HG02970 (cell line): Measurements from ENCODE around the gene RIMKLB.
"Not testable (repeated sequence)": the region's sequence is repeated elsewhere in the genome, so short reads cannot be mapped to it uniquely, and the experiment has no call there.

Experiments used
- ATAC-seq: cut with Tn5 transposase; IDR thresholded peaks from one replicate; pipeline ENCODE4 v1.9.1; 2021; ENCODE audit warnings: mild to moderate bottlenecking, moderate library complexity, moderate number of reproducible peaks; ENCODE audit not compliant: unreplicated experiment, low FRiP score

RIMKLB gene

DNA sequence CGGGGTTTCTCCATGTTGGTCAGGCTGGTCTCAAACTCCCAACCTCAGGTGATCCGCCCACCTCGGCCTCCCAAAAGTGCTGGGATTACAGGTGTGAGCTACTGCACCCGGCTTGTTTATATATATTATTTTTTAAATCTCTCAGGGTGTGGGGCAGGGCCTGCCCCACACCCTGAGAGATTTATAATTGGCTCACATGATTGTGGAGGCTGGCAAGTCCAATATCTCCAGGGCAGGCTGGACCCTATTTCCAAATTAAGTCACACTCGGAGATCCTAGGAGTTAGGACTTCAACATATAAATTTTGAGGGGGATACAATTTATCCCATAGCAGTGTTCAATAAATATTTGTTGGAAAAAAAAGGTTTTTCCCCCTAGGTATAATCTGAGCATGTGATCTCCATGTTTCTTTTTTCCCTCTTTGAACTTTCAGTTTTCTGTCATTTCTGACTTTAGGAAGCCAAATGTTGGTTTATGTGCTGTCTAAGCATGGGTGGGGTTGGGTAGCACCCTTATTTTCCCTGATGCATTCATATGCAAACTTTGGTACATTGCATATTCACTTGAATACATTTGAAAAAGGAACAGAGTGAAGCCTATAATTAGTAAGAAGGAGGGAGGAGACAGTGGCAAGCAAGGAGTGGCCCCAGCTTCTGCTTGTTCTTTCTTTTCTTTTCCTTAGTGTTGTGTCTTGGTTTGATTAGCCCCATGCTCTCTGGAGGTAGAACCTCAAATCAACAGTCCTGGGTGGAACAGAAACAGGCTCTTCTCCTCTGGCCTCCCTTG, 116.0 kb downstream of the RIMKLB start:
- ATAC-seq: no peak

DNA sequence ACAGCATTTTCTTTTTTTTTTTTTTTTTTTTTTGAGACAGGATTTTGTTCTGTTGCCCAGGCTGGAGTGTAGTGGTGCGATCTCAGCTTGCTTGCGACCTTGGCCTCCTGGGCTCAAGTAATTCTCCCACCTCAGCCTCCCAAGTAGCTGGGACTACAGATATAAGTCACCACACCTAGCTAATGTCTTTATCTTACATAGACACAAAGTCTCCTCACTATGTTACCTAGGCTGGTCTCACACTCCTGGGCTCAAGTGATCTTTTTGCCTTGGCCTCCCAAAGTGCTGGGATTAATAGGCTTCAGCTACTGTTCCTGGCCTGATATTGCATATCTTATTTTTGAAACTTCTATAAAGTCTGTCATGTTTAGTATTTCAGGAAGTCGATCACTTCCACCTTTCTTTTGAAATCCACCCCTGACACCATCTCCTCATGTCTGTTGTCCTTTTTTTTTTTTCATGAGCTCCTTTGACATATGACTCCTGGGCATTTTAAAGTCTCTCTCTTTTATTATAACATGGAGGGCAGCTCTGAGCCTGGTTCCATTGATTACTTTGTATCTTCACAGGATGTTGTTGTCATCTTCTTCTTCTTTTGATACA, 118.8 kb downstream of the RIMKLB start:
- ATAC-seq: no peak

DNA sequence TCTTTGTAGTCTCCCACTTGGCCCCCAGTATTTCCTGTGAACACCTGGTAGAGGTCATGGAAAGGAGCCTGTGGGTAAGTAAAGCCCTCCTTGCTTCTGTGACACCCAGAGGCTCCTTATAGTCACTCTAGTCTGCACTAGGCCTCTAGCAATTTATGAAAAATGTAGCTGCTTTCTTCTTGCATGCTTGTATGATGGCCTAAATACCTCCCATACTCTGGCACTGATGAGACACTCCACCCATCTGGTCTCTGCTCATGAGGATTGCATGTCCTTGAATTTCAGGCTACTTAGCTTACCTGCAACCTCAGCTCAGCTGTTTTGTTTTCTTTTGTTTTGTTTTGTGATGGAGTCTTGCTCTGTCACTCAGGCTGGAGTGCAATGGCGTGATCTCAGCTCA, 120.1 kb downstream of the RIMKLB start:
- ATAC-seq: no peak

DNA sequence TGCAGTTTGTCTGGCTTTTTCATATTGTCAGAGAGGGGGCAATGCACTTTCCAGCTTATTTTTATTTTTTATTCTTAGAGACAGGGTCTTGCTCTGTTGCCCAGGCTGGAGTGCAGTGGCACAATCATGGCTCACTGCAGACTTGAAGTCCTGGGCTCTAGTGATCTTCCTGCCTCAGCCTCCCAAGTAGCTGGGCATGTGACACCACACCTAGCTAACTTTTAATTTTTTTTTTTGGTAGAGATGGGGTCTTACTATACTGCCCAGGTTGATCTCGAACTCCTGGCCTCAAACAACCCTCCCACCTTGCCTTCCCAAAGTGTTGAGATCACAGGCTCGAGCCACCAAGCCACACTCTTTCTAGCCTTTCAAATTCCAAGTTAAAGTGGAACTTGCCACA, 120.7 kb downstream of the RIMKLB start:
- no peak for ATAC-seq

DNA sequence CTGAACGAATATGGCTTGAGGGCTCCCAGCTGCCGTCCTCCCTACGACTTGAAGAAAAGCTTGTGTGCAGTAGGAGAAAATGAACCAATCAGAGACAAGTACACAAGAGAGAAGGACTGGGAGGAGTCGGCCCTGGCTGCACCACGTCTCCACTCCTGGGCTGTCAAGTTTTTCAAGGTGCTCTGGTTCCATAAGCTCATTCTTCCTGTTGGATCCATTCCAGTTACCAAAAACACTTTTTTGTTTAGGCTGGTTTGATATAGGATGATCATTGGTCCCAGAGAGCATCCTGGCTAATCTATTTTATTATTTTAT, 121.8 kb downstream of the RIMKLB start:
- ATAC-seq: no peak

DNA sequence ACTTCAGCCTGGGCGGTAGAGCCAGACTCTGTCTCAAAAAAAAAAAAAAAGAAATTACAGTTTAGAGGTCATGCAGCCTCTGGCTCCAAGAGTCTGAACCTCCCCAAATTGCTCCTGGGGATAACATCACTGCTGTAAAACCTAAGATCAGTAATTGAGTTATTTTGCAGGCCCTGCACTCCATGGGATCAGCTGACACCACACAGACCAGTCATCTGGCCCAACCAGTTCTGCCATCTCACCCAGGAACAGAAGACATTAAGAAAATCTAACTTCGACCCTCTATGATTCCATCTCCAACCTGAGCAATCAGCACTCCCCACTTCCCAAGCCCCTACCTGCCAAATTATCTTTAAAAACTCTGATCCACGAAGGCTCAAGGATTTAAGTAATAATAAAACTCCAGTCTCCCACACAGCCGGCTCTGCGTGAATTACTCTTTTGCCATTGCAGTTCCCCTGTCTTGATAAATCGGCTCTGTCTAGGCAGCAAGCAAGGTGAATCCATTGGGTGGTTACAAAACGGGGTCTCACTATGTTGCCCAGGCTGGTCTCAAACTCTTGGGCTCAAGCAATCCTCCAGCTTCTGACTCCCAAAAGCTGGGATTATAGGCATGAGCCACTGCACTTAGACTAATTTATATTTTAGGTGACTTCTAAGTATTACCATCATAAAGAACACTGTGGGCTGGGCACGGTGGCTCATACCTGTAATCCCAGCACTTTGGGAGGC, 123.1 kb downstream of the RIMKLB start:
- ATAC-seq: not testable (repeated sequence)

DNA sequence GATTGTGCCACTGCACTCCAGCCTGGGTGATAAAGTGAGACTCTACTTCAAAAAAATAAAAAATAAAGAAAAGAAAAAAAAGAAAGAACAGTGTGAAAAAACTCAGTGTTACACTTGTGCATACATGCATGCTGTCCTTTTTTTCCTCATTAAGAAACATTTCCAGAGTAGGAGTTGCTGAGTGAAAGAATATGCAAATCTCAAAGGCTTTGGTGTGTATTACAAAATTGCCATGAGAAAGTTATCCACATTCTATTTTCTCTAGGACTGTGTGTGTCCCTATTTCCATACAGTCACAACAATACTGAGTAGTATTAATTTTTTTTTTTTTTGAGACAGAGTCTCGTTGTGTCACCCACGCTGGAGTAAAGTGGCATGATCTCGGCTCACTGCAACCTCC, 123.8 kb downstream of the RIMKLB start:
- no peak for ATAC-seq

DNA sequence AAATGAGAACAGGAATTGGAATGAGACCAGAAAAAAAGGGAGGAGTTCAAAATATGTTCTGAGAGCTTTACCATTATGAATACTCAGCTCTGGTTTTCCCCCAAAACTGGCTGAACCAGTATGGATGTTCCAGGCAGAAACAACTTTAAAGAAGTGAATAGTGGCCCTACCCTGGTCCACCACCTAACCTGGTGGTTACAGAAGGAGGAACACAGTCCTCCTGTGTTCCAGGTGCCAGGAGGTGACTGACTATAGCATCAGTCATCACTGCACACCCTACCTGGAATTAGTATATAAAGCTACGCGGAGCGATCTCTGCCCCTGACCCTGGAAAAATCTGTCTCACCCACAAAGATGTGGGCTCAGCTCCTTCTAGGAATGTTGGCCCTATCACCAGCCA, 124.5 kb downstream of the RIMKLB start, which contains the start of gene A2ML1:
Gene A2ML1, plus strand, starts transcription at position 324 of the 400 bp plus-strand sequence. Its CDS starts 31 bp downstream, at position 355.
- ATAC-seq: no peak

DNA sequence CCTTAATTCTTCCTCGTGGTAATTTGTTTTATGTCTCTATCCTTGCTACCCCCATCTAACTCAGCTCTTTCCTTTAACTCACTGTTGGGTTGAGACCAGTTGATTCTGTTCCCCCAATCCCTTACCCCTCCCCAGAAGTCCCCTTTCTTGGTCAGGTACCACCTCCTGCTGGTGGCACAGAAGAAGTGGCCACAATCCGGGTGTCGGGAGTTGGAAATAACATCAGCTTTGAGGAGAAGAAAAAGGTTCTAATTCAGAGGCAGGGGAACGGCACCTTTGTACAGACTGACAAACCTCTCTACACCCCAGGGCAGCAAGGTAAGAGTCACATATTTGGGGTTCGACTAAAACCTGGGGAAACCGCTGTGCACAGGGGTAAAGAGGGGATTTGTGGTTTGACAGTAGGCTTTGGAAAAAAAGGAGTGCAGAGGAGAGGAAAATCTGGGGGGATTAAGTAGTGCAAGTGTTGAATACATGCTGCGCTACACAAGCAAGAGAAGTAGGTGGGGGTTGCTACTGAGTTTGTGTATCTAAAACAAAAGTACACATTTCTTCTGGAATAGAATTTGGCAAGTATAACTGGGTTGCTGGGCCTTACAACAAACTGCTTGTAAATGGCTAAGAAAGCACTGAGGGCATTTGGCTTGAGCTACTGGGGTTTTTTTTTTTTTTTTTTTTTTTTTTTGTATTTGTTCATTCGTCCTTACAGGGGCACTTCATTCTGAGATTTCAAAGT, 125.9 kb downstream of the RIMKLB start:
- no peak for ATAC-seq

DNA sequence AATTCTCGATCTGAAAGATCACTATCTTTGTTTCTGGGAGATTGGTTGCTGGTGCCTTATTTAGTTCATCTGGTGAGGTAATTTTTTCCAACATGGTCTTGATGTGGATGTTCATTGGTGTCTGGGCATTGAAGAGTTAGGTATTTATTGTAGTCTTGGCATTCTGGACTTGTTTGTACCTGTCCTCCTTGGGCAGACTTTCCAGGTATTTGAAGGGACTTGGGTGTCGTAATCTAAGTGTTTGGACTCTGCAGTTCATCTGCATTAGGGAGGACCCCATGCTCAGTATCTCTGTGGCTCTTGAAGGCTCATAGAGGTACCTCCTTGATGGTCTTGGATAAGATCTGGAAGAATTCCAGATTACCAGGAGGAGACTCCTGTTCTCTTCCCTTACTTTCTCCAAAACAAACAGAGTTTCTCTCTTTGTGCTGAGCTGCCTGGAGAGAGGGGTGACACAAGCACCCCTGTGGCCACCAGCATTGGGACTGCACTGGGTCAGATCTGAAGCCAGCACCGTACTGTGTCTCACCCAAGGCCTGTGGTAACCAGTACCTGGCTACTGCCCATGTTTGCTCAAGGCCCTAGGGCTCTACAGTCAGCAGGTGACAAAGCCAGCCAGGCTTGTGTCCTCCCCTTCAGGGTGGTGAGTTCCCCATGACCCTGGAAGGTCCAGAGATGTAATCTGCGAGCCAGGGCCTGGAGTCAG, 129.9 kb downstream of the RIMKLB start:
- no peak for ATAC-seq

DNA sequence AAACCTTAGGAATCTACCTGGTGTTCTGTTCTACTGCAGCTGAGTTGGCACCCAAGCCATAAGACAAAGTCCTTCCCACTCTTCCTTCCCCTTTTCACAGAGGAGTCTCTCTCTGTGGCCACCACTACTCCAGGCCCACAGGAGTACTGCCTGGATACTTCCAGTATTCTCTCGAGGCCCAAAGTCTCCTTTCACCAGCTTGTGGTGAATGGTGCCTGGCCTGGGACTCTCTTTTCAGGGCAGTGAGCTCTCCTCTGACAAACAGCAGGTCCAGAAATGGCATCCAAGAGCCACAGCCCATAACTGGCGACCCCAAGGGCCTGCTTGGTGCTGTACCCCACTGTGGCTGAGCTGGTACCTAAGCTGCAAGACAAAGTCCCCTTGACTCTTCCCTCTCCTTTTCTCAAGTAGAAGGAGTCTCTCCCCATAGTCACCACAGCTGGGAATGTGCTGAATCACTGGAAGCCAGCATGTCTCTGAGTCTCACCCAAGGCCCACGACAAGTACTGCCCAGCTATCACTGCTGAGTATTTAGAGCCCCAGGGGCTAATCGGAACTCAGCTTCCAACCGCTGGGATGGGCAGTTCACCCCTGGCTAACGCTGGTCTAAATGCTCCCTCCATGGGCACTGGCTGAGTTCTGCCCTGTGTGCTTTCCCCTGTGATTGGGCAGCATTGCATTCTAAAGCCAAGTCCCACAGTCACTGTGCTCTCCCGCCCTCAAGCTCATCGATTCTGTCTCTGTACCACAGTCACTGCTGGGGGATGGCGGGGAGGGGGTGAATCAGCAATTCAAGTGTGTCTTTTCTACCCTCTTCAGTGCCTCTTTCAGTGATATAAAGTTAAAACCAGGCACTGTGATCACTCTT, 130.7 kb downstream of the RIMKLB start:
- ATAC-seq: no peak

DNA sequence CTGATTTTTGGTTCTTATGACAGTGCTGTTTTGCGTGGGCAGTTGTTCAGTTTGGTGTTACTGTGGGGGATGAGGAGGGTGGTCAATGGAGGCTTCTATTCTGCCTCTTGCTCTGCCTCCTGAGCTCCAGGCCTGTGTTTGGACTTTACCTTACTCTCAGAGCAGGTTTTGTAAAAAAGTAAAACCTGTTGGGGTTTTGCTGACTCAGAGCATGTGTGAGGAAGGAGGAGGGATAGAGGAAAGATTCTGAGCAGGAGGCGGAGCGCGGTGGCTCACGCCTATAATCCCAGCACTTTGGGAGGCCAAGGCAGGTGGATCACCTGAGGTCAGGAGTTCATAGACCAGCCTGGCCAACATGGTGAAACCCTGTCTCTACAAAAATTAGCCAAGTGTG, 131.3 kb downstream of the RIMKLB start:
- ATAC-seq: no peak

DNA sequence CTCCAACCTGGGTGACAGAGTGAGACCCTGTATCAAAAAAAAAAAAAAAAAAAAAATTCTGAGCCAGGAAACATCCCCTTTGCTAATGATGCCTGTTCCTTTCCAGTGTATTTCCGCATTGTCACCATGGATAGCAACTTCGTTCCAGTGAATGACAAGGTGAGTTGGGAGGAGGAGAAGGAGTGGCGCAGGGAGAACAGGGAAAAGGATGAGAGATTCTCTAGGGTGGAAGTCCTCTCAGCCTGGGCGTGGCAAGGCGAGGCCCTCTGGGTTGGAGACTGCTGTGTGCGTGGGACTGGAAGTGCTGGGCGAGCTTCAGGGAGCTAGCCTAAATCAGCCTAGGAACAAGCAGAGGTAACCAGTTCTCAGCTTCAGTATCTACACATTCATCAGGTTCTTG, 131.8 kb downstream of the RIMKLB start:
- ATAC-seq: no peak

DNA sequence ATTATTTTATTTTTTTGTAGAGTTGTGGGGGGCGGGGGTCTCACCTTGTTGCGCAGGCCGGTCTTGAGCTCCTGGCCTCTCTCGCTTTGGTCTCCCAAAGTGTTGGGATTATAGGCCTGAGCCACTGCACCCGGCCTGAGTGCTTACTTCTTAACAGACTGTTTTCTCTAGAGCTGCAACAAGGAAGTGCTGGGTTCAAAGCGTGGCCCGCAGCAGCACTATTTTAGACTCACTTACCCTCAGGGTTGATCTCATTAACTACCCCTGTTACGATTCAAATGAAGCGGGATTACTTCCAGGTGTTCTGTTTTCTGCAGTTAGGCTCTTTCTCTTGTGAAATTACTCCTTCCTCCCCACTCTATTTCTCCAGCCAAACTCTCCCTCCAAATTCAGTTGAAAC, 133.3 kb downstream of the RIMKLB start:
- no peak for ATAC-seq

DNA sequence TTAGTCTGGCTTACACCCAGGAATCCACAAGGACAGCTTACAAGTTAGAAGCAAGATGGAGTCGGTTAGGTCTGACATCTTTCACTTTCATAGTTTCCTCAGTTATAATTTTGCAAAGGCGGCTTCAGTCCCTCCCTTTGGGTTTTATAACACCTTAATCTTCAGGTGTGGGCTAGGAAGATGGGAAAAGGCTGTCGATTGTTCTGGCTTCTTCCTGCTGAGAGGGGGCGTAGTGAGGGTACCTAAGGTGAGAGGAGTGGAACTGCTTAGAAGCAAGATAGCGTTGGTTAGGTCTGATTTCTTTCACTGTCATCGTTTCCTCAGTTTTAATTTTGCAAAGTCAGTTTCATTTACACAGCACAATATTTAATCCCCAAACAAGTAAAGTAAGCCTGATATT, 134.7 kb downstream of the RIMKLB start:
- no peak for ATAC-seq
